Uterus (tissue), 2 donors: ENCODE data around the gene TMEM164.

ENCODE experiments used
- CTCF ChIP-seq, 4 experiments: fragments of 200-600 bp in 2 of 4; fragments of 450-650 bp in 2 of 4; sonication (generic) in 2 of 4; IDR thresholded peaks; one replicate each; pipeline ENCODE4 v1.5.1; 2016 to 2019; ENCODE audit warnings: antibody characterized with exemption in 4 of 4, mild to moderate bottlenecking in 2 of 4, moderate library complexity in 1 of 4
- POLR2A ChIP-seq, 2 donors: fragments of 450-650 bp; IDR thresholded peaks; one replicate each; pipeline ENCODE4 v1.6.1; 2016; ENCODE audit warnings: antibody characterized with exemption in 2 of 2, mild to moderate bottlenecking in 1 of 2, moderate library complexity in 1 of 2

GRCh38 chrX:109959356-109959871, 43.5 kb upstream of the TMEM164 start:
- no peak for TF ChIP-seq CTCF (IDR thresholded peaks at IDR 0.05)
- no peak for TF ChIP-seq POLR2A (IDR thresholded peaks at IDR 0.05)
